ENCODE measurements around the gene CYP4F12.

DNA sequence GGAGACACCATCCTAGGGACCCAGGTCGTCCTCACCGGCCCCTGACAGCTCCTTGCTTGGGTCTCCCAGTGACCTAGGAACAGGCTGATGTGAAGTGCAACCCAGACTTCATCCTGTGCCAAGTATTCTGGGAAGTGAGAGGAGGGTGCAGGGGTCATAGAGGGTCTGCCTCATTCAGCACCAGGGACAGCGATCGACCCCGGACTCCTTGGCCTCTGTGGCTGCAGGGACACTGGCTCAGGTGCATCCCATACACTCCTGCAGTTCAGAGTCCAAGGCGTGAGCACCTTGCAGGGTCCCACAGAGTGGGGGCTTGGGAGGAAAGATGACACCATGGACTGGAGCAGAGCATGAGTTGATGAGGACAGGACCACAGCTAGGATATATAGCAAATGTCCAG lies 44.9 kb downstream of the CYP4F12 start:
- TF ChIP-seq CTCF (conservative IDR thresholded peaks at IDR 0.05) (no peak), EZH2 (IDR thresholded peaks at IDR 0.05; ENCODE audit: low read depth) (no peak)

Measured in PC-9 (cell line).